MM.1S (cell line): ENCODE measurements around the gene SLC38A6.
A peak's percentile ranks its signal among the peaks of the same experiment; 100 is the strongest.

Experiments used
- DNase-seq: peaks from one replicate; pipeline ENCODE4 v3.0.0-alpha.2; 2015
- H2AFZ ChIP-seq: fragments of 300-600 bp; sonication (generic); 2 replicates; pipeline ENCODE4 v1.6.0; 2016; ENCODE audit warnings: antibody characterized with exemption, low read length
- H3F3A ChIP-seq: fragments of 300-600 bp; sonication (generic); 2 replicates; pipeline ENCODE4 v1.6.1; 2016; ENCODE audit warnings: mild to moderate bottlenecking, antibody characterized with exemption, low read length, moderate library complexity, mixed read lengths; ENCODE audit not compliant: insufficient read depth
- H3K27ac ChIP-seq: fragments of 300-600 bp; sonication (generic); 2 replicates; pipeline ENCODE4 v1.5.1; 2016; ENCODE audit warnings: mild to moderate bottlenecking, low read length
- H3K27me3 ChIP-seq: fragments of 300-600 bp; sonication (generic); replicated peaks from 2 replicates; pipeline ENCODE4 v1.6.0; 2016; ENCODE audit warnings: low read length; ENCODE audit not compliant: insufficient read depth
- H3K36me3 ChIP-seq: fragments of 300-600 bp; sonication (generic); replicated peaks from 2 replicates; pipeline ENCODE4 v1.6.1; 2016; ENCODE audit warnings: mild to moderate bottlenecking, low read length, mixed read lengths; ENCODE audit not compliant: insufficient read depth
- H3K4me1 ChIP-seq: fragments of 300-600 bp; sonication (generic); 2 replicates; pipeline ENCODE4 v1.6.1; 2016; ENCODE audit warnings: low read length, mixed read lengths
- H3K4me2 ChIP-seq: fragments of 300-600 bp; sonication (generic); 2 replicates; pipeline ENCODE4 v1.6.0; 2016; ENCODE audit warnings: low read depth, low read length
- H3K4me3 ChIP-seq: fragments of 300-600 bp; sonication (generic); 2 replicates; pipeline ENCODE4 v1.5.1; 2016; ENCODE audit warnings: low read length, mixed read lengths
- H3K79me2 ChIP-seq: fragments of 300-600 bp; sonication (generic); 2 replicates; pipeline ENCODE4 v1.6.1; 2016; ENCODE audit warnings: mixed run types, low read length, mixed read lengths
- H3K9ac ChIP-seq: fragments of 300-600 bp; sonication (generic); 2 replicates; pipeline ENCODE4 v1.6.1; 2016; ENCODE audit warnings: low read length, mixed read lengths
- H3K9me2 ChIP-seq: fragments of 300-600 bp; sonication (generic); replicated peaks from 2 replicates; pipeline ENCODE4 v1.6.1; 2016; ENCODE audit warnings: mild to moderate bottlenecking, low read length, mixed read lengths; ENCODE audit not compliant: insufficient read depth
- H3K9me3 ChIP-seq: fragments of 300-600 bp; sonication (generic); replicated peaks from 2 replicates; pipeline ENCODE4 v1.6.1; 2016; ENCODE audit warnings: mild to moderate bottlenecking, low read length, mixed read lengths; ENCODE audit not compliant: insufficient read depth
- H4K20me1 ChIP-seq: fragments of 300-600 bp; sonication (generic); 2 replicates; pipeline ENCODE4 v1.6.1; 2016; ENCODE audit warnings: mild to moderate bottlenecking, low read length, moderate library complexity, mixed read lengths; ENCODE audit not compliant: insufficient read depth
- EZH2 ChIP-seq: fragments of 300-600 bp; sonication (generic); optimal IDR thresholded peaks from 2 replicates; pipeline ENCODE3; 2017; ENCODE audit warnings: low read depth, mild to moderate bottlenecking, antibody characterized with exemption, low read length, mixed read lengths
- EZH2phosphoT487 ChIP-seq: fragments of 300-600 bp; sonication (generic); IDR thresholded peaks from 2 replicates; pipeline ENCODE4 v1.6.1; 2018; ENCODE audit warnings: antibody characterized with exemption, low read length
- TF ChIP-seq, protein P1 (sequence below): fragments of 300-600 bp; sonication (generic); IDR thresholded peaks from 2 replicates; pipeline ENCODE4 v1.5.1; 2016; ENCODE audit warnings: antibody characterized with exemption, low read length, mixed read lengths

SLC38A6 gene

DNA sequence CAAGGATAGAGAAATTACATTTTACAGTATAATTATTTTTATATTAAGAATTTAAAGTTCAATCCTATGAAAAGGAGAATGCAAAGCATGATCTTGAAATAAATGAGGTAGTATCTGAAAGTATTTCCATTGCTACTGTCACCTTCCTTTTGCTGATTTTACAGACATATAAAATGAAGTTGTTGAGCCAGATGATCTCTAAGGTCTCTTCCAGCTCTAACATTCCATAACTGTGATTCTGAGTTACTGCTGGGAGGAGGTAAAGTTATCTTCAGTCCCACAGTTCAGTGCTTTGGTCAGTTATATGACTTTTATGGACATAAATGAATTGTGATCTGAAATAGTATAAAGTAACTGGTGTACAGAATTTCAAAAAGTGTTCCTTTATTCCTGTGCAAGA lies 52.8 kb downstream of the SLC38A6 start:
- no peak for DNase-seq
- no peaks in the 10 kb centered on the region; the same call in 1 of the 2 replicates for H3F3A ChIP-seq
- no peak overlapping the region for H3K9ac ChIP-seq

GRCh38 chr14:61034416-61035120 lies 53.5 kb downstream of the SLC38A6 start:
- peak; percentile 47 for DNase-seq
- peak overlapping the region; percentile 61 for H2AFZ ChIP-seq
- H3K4me3 ChIP-seq: peak overlapping the region; percentile 34; the same call in 1 of the 2 replicates
- H3K9ac ChIP-seq: no peak overlapping the region; the same call in 1 of the 2 replicates
- peaks cover 3% of the 10 kb centered on the region; the same call in 1 of the 2 replicates for H3K4me1 ChIP-seq
- no peaks in the 10 kb centered on the region; the same call in 1 of the 2 replicates for H3F3A ChIP-seq
- H3K27ac ChIP-seq: peak overlapping the region; percentile 67; the same call in 1 of the 2 replicates
- no peaks in the 10 kb centered on the region for H3K36me3 ChIP-seq
- TF ChIP-seq, protein P1, sequence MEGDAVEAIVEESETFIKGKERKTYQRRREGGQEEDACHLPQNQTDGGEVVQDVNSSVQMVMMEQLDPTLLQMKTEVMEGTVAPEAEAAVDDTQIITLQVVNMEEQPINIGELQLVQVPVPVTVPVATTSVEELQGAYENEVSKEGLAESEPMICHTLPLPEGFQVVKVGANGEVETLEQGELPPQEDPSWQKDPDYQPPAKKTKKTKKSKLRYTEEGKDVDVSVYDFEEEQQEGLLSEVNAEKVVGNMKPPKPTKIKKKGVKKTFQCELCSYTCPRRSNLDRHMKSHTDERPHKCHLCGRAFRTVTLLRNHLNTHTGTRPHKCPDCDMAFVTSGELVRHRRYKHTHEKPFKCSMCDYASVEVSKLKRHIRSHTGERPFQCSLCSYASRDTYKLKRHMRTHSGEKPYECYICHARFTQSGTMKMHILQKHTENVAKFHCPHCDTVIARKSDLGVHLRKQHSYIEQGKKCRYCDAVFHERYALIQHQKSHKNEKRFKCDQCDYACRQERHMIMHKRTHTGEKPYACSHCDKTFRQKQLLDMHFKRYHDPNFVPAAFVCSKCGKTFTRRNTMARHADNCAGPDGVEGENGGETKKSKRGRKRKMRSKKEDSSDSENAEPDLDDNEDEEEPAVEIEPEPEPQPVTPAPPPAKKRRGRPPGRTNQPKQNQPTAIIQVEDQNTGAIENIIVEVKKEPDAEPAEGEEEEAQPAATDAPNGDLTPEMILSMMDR: no peak
- no peak for TF ChIP-seq EZH2
- no peak for TF ChIP-seq EZH2phosphoT487
- H3K27me3 ChIP-seq: no peaks in the 10 kb centered on the region
- no peaks in the 10 kb centered on the region for H3K79me2 ChIP-seq
- H3K9me3 ChIP-seq: no peaks in the 10 kb centered on the region
- no peaks in the 10 kb centered on the region for H4K20me1 ChIP-seq
- H3K9me2 ChIP-seq: no peaks in the 10 kb centered on the region
- H3K4me2 ChIP-seq: peak overlapping the region; percentile 67

More for the DNA sequence above, 52.8 kb downstream of the SLC38A6 start:
- peak overlapping the region; percentile 67 for H3K4me2 ChIP-seq
- no peaks in the 10 kb centered on the region for H4K20me1 ChIP-seq
- H3K27me3 ChIP-seq: no peaks in the 10 kb centered on the region
- no peak overlapping the region for H2AFZ ChIP-seq
- H3K9me3 ChIP-seq: no peaks in the 10 kb centered on the region
- TF ChIP-seq EZH2 (no peak), EZH2phosphoT487 (no peak)
- TF ChIP-seq, protein P1: no peak
- peak overlapping the region; percentile 34; the same call in 1 of the 2 replicates for H3K4me3 ChIP-seq
- no peaks in the 10 kb centered on the region for H3K79me2 ChIP-seq
- no peaks in the 10 kb centered on the region for H3K36me3 ChIP-seq
- H3K27ac ChIP-seq: peak overlapping the region; percentile 67; the same call in 1 of the 2 replicates
- H3K4me1 ChIP-seq: peaks cover 3% of the 10 kb centered on the region; the same call in 1 of the 2 replicates
- no peaks in the 10 kb centered on the region for H3K9me2 ChIP-seq

GRCh38 chr14:61037215-61037614 lies 56.2 kb downstream of the SLC38A6 start:
- H3K4me3 ChIP-seq: no peak overlapping the region
- DNase-seq: no peak
- peaks cover 3% of the 10 kb centered on the region; the same call in 1 of the 2 replicates for H3K4me1 ChIP-seq
- H2AFZ ChIP-seq: no peak overlapping the region
- H3K9me3 ChIP-seq: no peaks in the 10 kb centered on the region
- no peak overlapping the region for H3K9ac ChIP-seq
- H3K27me3 ChIP-seq: no peaks in the 10 kb centered on the region
- no peaks in the 10 kb centered on the region; the same call in 1 of the 2 replicates for H3F3A ChIP-seq
- H4K20me1 ChIP-seq: no peaks in the 10 kb centered on the region
- TF ChIP-seq EZH2phosphoT487 (no peak), EZH2 (no peak)
- TF ChIP-seq, protein P1: no peak
- no peaks in the 10 kb centered on the region for H3K79me2 ChIP-seq
- no peaks in the 10 kb centered on the region for H3K36me3 ChIP-seq
- no peak overlapping the region for H3K27ac ChIP-seq
- no peak overlapping the region for H3K4me2 ChIP-seq
- H3K9me2 ChIP-seq: no peaks in the 10 kb centered on the region
